GM15510 (cell line): ENCODE results near the gene MATCAP1.

Experiments used
- POLR2A ChIP-seq: IDR thresholded peaks from 3 replicates; pipeline ENCODE4 v1.6.1; 2011; ENCODE audit warnings: borderline replicate concordance; ENCODE audit not compliant: insufficient read length; ENCODE audit errors: extremely low read depth

Gene MATCAP1

GRCh38 chr16:67213197-67214019 is 29.6 kb upstream of the MATCAP1 start:
- TF ChIP-seq POLR2A, result no peak

- no peak for TF ChIP-seq POLR2A
Measured at GRCh38 chr16:67212766-67213165, 29.0 kb upstream of the MATCAP1 start.

DNA sequence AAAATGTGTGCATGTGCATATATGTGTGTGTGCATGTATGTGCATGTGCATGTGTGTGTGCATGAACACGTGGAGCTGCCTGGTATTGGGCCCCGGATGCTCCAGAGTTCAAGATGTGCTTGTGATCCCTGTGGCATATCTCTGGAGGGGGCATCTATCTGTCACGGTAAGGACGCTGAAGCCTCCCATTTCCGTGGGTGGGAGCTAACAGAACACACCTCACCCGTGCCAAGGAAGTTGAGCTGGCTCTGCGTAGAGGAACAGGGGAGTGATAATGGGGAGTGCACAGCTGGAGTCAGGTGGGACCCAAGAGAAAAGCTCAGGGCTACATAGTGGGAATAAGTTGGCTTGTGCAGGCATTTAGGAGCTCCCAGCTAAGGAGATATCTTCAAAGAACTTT is 27.9 kb upstream of the MATCAP1 start:
- no peak for TF ChIP-seq POLR2A

- TF ChIP-seq POLR2A, result no peak
Measured at GRCh38 chr16:67210069-67210937, 26.5 kb upstream of the MATCAP1 start.

DNA sequence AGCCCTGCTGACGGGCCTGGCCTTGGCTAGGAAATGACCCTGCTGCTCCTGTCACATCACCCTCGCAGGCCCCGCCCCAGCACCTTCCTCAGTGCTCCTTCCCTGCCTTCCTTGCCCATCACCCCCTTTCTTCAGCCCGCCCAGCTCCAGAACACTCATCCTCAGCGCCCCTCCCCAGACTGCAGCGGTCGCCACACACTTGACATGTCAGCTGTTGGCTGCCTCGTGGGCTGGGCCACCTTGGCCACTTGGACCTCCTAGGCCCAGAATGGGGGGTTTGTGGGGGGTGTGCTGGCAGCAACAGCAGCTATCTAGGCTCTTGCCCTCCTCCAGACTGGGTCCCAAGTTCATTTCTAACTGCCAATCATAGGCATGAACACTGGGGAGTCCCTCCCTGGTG is 25.8 kb upstream of the MATCAP1 start:
- no peak for TF ChIP-seq POLR2A

DNA sequence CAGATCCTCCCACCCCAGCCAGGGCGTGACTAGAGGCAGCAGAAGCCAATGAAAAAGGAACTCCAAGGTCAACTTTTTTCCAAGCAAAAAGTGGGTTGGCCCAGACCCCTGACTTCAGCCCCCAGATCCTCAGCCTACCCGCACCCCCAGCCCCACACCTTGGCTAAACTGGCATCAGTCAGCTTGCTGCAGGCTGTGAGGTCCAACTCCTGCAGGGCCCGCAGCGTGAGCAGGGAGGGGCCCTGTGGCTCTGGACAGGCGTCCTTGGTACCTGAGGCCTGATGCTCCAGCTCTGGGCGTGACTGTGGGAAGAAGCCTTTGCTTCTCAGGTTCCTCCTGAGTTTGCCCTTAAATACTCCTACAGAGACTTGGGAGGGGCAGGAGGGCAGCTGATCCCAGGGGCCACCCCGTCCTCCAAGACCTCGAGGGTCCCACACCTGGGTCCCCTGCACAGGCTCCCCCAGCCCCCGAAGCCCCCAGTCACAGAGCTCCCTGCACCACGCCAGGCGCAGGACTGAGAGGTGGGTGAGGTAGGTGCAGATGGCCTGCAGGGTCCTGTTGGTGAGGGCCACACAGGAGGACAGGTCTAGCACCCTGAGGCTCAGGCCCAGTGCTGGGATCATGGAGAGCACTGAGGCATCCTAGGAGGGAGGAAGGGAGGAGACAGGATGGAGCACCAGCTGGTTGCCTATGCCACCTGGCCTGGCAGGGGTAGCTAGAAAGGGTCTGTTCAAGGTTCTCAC is 24.6 kb upstream of the MATCAP1 start:
- no peak for TF ChIP-seq POLR2A

- peak; percentile 24 for TF ChIP-seq POLR2A
Measured at GRCh38 chr16:67207249-67208091, 23.7 kb upstream of the MATCAP1 start.

GRCh38 chr16:67206838-67207248 is 23.1 kb upstream of the MATCAP1 start:
- TF ChIP-seq POLR2A, result no peak

DNA sequence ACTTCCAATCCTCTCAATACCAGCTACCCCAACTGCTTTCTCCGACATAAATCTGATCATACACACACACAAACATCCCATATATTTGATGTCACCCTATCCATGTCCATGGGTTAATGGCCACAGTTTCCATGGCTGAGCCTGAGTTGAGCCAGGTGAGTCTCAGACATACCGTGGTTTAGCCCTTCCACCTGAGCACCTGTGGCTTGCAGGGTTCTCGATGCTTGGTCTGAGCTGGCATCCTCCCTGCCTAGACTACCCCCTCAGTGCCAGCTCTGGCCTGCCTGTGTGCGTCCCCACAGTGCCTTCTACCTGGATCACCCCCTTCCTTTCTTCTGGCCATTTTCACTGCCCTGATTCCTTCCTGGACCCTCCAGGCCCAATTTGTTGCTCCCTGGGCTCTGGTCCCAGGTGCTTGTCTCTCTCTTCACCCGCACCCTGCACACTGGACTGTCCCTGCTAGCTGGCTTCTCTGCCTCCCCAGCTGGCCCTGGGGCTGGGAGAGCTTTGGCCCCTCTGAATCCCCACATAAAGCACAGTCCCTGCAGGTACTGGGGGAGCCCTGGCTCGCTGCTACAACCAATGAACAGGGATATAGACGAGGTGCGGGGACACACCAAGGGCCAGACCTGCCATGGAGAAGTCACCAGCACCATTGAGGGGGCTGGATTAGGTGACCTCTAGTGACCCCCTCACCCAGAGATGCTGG is 22.5 kb upstream of the MATCAP1 start:
- no peak for TF ChIP-seq POLR2A

DNA sequence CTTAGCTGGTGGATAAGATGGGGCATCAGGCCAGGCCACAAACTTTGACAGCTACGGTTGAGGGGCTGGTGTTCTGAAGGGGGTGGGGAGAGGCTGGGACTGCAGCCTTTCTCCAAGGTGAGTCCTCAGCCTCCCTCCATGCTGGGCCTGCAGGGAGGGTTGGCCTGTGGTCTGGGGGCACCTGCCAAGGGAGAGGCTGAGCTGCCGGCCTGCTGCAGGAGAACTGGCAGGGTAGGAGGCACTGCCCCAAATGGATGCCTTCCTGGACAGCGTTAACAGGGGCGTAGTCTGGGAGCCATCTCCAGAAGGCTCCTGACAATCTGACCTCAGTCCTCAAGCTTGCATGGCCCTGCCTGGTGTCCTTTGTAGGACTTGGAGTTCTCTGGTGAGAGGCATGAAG is 20.3 kb upstream of the MATCAP1 start:
- TF ChIP-seq POLR2A, result no peak

DNA sequence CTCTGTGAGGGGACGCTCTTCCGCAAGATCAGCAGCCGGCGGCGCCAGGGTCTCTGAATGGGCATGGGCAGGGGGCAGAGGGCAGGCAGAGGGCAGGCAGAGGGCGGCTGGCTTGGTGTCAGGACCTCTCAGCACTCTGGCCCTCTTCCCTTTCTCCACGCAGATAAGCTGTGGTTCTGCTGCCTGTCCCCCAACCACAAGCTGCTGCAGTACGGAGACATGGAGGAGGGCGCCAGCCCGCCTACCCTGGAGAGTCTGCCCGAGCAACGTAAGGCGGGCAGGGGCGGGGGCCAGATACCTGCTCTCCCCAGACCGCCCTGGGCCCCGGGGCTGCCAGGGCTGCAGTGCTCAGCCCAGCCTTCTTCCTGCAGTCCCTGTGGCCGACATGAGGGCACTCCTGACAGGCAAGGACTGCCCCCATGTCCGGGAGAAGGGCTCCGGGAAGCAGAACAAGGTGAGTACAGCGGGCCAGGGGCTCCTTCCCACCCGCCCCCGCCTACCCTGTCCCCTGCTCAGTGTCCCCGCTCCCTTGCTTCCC is 19.3 kb upstream of the MATCAP1 start:
- TF ChIP-seq POLR2A, result no peak

- TF ChIP-seq POLR2A, result no peak
Measured at GRCh38 chr16:67202426-67202825, 18.7 kb upstream of the MATCAP1 start.
